GM18870 (cell line): ENCODE results near the gene RETREG3.
"Not testable (repeated sequence)": the region's sequence is repeated elsewhere in the genome, so short reads cannot be mapped to it uniquely, and the experiment has no call there.

Source experiments
- ATAC-seq: cut with Tn5 transposase; IDR thresholded peaks from one replicate; pipeline ENCODE4 v1.9.1; 2021; ENCODE audit warnings: moderate library complexity; ENCODE audit not compliant: unreplicated experiment

Gene RETREG3

DNA sequence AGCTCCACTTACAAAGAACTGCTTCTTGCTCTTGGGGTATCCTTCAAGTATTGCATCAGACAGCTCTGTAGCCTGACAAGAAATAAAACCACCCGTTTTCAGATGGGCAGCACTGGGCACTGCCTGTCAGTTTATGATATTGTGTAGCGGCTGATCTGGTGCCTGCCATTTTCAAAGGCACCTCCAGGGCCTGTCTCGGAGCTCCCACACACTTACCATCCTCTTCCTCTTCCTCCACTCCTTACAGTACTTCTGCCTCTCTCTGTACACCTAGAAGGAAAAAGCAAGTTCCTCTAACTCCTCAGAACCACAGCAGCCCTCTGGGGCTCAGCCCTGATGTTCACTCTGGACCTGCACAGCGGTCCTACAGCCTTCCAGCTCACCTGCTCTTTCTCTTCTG is 36.1 kb downstream of the RETREG3 start:
- ATAC-seq = no peak

DNA sequence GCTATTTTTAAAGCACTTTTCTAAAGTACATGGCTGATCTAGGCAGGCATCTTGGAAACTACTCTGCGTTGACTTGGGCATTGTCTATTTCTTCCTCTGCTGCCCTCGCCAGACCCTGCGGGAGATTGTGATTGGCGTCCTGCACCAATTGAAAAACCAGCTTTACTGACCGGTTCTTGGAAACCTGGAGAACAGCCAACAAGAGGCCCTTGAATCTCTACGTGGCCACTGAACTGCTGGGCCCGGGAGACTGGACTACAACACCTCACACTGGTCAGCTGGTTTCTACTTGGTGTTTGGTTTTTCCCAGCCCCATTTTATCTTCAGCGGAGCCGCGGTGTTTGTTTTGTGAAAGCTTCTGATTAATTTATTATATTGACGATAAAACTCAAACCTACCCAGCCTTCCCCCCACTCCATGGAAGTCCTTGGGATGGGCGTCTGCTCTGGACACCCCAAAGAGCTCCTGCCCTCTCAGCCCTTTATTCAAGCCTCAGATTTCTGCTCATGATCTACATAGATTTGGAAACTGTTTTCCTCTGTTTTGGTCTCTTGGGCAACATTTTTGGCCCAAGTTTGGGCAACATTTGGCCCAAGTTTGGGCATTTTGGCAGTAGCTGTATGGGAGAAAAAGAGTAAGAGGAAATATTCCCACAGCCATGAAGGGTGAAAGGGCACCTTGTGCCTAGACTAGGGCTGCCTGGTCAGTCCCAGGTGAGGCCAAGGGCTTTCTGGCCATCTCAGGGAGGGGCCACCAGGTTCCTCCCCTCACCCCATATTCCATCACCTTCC is 37.5 kb downstream of the RETREG3 start:
- no peak for ATAC-seq

DNA sequence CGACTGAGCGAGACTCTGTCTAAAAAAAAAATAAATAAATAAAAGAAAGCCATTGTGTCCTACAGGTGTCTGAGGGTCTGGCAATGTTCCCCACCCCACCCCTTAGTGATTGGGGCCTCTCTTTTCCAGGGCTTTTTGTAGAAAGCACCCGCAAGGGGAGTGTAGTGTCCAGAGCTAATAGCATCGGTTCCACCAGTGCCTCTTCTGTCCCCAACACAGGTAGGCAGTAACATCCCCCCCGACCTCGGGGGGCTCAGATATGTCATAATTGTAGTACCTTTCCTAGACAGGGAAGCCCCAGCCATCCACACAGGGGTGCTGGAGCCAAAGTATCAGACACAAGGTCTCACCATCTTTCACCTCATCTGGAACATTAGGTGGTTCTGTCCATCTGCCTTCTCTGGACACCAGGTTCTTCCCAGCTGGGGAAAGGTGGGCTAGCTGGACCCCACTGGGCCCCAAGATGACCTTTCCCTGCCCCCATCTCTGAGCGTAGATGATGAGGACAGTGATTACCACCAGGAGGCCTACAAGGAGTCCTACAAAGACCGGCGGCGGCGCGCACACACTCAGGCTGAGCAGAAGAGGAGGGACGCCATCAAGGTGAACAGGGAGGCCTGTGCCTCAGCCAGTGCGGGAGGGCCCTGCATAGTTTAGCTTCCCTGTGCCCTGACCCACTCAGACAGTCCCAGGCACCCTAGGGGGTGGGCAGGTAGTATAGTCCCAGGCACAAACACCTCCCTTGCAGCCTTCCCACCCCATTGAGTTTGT is 40.6 kb downstream of the RETREG3 start:
- ATAC-seq = no peak

DNA sequence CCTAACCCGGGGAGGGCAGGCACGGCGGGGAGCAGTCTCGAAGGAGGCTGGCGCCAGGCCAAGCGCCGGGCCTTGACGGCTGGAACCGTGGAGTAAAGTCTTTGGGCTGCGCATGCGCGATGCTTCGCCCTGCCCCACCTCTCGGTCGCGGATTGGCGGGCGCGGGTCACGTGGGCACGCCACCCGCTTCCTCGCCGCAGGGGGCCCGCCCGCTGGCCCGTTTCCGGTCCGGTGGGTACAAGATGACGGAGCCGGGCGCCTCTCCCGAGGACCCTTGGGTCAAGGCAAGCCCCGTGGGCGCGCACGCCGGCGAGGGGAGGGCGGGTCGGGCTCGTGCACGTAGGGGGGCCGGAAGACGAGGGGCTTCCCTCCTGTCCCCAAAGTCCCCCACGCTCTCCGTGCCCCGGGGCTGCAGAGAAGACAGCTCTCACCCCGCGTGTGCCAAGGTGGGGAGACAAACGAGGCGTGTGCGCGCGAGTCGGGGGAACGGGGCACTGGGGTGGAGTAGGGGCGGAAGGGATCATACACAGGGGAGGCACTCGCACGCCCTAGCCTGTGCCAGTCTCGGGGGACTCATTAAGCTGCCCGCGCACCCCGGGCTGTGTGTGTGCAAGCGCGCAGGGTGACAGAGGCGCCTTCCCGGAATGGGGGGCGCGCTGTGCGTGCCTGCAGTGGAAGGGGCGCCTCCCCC is 42.1 kb downstream of the RETREG3 start, which contains the start of gene MLX:
Gene MLX (plus strand): TSS at position 218 of the 691 bp plus-strand sequence. CDS start 25 bp downstream, at position 243.
- ATAC-seq = no peak

GRCh38 chr17:42566215-42566882 is 42.8 kb downstream of the RETREG3 start:
- ATAC-seq = no peak

- no peak for ATAC-seq
These were observed 43.5 kb downstream of the RETREG3 start for GRCh38 chr17:42565523-42566214.

DNA sequence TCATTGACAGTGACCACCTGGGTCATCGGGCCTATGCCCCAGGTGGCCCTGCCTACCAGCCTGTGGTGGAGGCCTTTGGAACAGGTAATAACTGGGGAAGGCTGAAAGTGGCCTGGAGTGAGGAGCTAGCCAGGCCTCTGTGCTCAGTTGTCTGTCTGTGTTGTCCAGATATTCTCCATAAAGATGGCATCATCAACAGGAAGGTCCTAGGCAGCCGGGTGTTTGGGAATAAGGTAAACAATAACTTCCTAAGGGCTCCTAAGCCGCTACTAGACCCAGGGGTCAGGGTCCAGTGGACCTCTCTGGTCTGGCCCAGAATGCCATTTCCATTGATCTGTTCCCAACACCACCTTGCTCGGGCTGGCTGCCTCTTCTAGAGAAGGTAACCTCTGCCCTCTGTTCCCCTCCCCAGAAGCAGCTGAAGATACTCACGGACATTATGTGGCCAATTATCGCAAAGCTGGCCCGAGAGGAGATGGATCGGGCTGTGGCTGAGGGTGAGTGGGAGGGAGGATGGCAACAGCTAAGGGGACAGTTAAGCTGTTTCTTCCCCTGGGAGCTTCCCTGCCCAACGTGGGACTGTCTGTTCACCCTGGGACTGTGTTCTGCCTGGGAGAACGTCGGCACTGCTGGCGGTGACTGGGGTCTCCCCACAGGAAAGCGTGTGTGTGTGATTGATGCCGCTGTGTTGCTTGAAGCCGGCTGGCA is 44.2 kb downstream of the RETREG3 start:
- no peak for ATAC-seq

DNA sequence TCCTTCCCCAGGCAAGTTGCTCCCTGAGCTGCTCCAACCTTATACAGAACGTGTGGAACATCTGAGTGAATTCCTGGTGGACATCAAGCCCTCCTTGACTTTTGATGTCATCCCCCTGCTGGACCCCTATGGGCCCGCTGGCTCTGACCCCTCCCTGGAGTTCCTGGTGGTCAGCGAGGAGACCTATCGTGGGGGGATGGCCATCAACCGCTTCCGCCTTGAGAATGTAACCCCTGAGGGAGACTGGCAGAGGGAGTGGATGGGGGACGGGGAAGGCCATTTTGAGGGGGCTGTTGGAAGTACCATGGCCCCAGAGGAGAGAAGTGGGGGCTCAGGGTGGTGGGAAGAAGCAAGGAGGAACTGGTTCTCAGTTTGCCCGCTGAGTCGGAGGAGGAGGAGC is 45.2 kb downstream of the RETREG3 start:
- ATAC-seq = no peak

DNA sequence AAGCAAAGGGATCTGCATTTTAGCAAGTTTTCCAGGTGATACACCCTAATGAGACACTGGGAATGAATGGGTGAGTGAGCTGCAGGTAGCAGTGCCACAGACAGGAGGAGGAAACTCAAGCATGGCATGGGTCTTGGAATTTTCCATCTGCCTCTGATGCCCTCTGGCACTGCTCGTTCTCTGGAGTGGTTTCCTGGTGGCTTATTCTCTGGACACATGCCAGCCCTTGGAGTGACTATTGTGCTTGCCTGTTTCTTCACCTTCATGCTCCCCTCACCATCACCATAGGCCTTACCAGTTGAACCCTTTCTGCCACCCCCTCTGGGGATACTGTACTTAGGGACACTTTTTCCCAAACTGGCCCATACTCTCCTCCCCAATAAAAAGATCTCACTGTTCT is 45.6 kb downstream of the RETREG3 start:
- ATAC-seq = no peak

DNA sequence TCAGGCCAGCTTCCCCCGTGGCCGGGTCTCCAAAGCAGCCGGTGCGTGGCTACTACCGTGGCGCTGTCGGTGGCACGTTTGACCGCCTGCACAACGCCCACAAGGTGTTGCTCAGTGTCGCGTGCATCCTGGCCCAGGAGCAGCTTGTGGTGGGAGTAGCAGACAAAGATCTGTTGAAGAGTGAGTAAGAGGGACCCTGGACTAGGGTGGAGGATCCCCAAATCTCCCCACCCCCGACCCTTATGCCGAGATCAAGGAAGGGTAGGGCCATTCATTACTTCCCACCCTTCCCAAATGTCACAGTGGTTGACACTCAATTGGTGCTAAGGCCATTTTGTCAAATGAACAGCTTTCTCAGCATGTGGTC is 46.0 kb downstream of the RETREG3 start:
- no peak for ATAC-seq

GRCh38 chr17:42562388-42563142 is 46.6 kb downstream of the RETREG3 start:
- no peak for ATAC-seq

DNA sequence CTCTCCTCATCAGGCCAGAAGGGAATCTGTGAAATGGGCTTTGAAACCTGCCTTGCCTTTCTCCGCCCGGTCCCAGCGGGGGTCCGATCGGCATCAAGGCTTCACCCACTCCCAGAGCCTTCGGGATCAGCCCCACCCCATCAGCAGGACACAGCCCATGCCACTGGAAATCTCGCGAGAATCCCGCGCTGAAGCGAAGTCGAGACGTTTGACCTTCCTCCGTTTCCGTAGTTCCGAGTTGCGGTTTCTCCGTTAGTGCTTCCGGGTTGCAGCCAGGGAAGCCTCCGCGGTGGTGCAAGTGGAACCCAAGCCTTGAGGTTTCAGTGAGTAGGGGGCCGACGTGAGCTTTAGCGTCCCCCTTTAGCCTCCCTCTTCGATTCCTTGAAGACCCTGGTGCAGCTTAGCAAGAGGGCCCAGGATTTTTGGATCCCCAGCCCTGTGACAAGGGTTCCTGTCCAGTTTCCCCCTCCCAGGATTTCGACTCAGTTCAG is 47.2 kb downstream of the RETREG3 start, which contains the start of gene COASY:
Gene COASY (plus strand): TSS at position 252 of the 491 bp plus-strand sequence. CDS start 475 bp downstream, outside the sequence.
- no peak for ATAC-seq

DNA sequence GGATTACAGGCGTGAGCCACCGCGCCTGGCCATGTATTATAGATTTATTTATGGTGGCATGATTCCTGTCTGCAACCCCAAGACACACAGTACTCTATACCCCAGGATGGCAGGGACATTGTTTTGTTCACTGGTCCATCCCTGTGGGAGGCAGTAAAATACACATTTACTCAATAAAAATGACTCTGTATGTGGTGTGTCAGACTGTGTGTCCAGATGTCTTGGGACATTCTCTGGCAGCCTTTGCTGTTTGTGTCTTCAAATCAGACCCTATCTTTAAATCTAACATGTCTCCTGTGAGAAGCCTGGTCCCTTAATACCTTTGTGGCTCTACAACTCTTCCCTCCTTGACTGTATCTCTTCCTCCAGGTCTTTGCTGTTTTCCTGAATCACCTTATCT is 48.9 kb downstream of the RETREG3 start:
- ATAC-seq = no peak

DNA sequence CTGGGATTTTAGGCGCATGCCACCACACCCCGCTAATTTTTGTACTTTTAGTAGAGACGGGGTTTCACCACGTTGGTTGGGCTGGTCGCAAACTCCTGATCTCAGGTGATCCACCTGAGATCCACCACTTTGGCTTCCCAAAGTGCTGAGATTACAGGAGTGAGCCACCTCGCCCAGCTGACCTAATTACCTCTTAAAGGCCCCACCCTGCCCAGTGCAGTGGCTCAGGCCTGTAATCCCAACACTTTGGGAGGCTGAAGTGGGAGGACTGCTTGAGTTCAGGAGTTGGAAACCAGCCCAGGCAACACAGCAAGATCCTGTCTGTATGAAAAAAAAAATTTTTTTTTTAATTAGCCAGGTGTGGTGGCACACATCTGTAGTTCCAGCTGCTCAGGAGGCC is 50.1 kb downstream of the RETREG3 start:
- ATAC-seq = no peak

GRCh38 chr17:42555961-42556617 is 53.1 kb downstream of the RETREG3 start:
- ATAC-seq = not testable (repeated sequence)

GRCh38 chr17:42555122-42555622 is 54.0 kb downstream of the RETREG3 start:
- ATAC-seq = no peak

DNA sequence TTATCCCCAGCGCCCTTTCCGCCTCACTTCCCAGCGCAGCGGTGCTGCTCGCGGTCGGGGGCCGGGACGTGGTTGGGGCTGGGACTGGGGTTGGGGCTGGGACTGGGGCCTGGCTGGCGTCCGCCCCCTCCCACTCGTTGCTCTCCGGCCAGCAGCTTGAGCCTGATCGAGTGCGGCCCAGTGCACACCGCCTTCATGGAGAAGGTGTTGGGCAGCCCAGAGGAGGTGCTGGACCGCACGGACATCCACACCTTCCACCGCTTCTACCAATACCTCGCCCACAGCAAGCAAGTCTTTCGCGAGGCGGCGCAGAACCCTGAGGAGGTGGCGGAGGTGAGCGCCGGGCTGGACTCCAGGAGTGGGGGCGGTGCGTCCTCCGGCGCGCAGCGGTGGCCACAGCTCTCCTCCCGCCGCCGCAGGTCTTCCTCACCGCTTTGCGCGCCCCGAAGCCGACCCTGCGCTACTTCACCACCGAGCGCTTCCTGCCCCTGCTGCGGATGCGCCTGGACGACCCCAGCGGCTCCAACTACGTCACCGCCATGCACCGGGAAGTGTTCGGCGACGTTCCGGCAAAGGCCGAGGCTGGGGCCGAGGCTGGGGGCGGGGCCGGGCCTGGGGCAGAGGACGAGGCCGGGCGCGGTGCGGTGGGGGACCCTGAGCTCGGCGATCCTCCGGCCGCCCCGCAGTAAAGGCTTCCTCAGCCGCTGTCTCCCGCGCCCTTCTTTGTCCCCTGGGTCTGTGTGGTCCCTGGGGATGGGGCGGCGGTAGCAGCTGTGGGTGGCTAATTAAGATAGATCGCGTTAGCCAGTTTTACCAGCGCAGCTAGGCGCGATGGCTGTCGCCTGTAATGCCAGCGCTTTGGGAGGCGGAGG is 54.7 kb downstream of the RETREG3 start:
- peak; percentile 35 for ATAC-seq
